Astrocyte of the hippocampus (primary cell): ENCODE results near the gene KPTN.
"Not testable (repeated sequence)": the region's sequence is repeated elsewhere in the genome, so short reads cannot be mapped to it uniquely, and the experiment has no call there.

ENCODE experiments used
- DNase-seq: peaks from one replicate; pipeline ENCODE4 v3.0.0; 2011; ENCODE audit warnings: low read depth, low spot score

KPTN gene

DNA sequence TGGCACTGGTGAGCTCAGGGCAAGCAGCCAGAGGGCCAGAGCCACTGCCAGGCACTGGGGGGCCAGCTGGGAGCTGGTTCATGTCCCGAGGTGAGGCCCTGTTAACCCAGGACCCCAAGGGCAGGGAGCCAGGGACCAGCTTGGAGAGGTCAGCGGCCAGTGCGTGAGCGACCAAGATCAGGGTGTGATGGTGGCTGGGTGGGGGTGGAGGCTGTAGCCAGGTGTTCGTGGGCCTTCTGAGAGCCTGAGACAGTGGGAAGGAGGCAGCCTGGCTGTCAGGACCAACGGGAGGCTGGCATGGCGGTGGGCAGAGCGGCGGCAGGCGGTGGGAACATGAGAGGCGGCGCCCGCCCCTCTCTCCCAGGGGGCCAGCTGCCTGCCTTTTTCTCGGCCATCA, 8.1 kb upstream of the KPTN start:
- DNase-seq = no peak

DNA sequence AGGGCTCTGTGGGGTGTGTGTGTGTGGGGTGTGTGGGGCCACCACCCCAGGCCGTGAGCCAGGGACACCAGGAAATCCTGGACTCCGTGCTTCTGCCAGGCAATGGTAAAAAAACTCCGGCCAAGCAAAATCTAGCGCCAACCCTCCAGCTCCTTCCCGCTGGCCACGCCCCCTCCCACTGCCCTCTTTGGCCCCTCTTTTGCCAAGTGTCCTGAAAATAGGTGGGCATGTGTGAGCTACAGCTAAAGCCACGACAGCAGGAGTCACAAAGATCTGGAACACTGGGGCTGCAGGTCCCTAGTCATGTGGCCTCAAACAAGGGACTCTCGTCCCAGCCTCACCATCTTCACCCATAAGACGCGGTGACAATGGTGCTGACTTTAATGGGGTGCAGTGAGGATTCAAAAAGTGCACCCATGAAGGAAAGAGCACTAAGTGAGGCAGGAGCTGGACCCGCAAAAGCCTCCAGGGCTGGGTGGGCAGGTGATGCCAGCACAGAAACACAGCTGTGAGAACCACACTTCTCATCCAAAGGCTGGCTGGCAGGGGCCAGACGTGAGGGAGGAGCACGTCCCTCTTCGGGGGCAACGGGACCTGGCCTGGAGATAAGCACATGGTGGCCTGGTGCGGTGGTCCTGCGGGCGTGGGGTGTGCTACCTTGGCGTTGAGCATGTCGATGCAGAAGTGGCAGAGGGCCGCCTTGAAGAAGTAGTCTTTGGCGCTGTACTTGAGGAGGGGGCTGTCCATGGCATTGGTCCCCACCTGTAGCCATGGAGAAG, 7.5 kb upstream of the KPTN start:
- no peak for DNase-seq

DNA sequence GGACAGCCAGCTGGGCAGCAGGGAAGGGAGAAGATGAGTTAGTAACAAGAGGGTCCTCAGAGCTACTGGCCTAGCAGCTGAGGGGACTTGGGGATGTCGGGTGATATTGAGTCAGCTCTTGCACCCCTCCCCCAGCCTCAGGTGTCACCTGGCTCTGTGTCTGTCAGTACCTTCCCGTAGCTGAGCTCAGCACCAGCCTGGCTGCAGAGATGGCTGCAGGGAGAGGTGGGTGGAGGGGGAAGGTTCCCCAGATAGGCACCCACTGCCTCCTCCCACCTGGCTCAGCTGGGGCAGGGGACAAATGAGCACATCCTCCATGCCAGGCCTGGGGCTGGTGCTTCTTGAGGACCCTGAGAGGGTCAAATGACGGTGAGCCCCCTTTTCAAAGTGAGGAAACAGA, 6.8 kb upstream of the KPTN start:
- DNase-seq = no peak

DNA sequence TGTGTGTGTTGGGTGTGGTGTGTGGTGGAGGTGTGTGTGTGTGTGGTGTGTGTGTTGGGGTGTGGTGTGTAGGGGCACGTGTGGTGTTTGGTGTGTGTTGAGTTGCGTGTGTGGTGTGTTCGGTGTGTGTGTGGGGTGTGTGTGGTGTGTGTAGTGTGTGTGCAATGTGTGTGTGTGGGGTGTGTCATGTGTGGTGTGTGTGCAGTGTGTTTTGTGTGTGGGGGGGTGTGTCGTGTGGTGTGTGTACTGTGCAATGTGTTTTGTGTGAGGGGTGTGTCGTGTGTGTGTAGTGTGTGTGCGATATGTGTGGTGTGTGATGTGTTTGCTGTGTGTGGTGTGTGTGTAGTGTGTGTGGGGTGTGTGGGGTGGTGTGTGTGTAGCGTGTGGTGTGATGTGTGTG, 6.0 kb upstream of the KPTN start:
- no peak for DNase-seq

DNA sequence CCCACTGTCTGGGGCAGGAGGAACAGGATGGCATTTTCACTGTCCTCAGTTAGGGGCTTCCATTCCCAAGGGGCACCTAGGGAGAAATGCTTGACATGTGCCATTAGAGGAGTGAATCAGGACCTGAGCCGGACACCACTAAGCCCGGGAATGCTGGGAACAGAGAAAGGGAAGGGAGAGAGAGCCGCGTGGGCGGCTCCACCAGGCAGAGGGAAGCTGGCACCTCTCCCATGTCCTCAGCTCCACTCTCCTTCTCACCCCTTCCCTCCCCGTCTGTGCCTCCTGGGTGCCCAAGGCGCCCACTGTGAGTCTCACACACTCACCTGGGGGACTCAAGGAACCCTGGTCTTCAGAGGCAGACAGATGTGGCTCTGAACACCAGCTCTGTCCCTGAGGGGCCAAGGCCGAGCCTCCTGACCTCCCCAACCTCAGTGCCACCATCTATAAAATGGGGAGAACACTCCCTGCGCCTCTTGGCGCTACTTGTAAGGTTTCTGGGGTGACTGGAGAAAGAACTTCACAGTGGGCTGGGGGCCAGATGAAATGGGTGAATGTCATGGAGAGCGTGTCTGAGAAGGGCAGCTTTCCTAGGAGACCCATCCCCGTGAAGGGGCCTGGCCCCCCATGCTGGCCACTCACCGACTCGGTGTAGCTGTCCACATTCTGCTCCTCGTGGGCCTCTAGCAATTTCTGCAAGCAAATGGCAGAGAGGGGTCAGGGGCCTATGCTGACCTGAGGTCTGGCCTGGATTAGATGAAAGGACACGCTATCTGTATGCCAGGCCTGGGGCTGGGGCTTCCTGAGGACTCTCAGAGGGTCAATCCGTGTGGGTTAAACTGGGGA, 5.3 kb upstream of the KPTN start:
- DNase-seq = no peak

DNA sequence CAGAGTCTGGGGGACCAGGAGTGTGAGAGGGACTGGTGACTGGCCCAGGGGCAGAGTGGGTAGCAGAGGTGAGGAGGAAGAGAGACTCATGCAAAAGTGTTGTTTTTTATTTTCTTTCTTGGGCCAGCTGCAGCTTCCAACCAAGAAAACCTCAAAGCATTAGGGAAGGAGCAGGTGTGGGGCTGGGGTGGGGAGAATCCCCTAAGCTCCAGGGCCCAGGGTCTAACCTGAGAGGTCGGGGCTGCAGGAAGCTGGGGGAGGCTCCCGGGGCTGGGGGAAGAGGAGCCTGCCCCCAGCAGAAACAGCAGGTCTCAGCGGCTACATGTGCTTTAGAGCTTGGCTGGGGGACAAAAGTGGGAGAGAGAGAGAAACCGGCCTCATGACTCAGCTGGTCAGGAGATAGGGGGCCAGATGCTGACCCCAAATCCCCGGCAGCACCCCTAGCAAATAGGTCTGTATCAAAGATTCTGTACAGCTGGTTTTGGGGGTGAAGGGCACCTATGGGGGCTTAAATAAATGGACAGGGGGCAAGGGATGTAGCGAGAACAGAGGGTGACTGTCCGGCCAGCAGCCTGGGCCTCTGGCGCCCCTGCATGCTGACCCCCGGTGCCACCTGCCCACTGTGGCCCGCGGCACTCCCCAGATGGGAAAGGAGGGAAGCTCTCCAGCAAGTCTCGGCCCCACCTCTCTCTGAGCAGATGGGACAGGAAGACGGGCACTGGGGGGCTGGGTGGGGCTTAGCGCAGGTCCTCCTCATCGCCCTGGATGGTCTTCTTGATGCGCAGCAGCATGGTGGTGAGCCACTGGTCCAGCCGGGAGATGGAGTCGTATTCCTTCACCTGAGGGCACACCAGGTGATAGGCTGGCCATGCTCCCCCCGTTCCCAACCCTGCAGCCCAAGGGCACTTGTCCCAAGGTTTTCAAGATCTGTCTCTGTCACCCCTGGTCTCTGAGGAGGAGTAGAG, 3.8 kb upstream of the KPTN start:
- DNase-seq = no peak

DNA sequence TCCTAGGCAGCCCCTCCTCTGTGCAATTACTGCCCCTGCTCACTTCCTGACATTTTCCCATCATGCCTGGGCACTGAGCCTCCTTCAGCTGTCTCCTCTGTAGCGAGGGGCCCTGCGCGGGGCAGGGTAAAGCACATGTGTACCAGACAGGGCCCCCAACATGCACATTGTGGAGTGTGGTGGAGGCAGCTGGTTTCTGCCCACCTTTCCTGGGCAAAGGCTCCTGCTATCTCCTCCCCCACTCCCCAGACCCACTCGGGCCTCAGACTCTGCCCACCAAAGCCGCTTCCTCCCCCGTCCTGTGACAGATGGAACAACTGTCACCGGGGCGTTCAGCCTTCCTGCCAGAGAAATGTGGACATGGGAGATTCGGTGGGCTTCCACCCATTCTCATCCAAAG, 2.9 kb upstream of the KPTN start:
- DNase-seq = no peak

DNA sequence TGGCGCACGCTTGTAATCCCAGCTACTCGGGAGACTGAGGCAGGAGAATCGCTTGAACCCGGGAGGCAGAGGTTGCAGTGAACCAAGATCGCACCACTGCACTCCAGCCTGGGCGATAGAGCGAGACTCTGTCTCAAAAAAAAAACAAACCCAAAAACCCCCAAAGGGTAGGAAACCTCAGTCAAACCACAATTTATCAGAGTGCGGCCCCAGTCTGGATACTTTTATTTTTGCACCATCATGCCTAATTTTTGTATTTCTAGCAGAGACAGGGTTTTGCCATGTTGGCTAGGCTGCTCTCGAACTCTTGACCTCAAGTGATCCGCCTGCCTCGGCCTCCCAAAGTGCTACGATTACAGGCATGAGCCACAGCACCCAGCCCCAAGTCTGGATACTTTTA, 2.2 kb upstream of the KPTN start:
- DNase-seq = not testable (repeated sequence)

DNA sequence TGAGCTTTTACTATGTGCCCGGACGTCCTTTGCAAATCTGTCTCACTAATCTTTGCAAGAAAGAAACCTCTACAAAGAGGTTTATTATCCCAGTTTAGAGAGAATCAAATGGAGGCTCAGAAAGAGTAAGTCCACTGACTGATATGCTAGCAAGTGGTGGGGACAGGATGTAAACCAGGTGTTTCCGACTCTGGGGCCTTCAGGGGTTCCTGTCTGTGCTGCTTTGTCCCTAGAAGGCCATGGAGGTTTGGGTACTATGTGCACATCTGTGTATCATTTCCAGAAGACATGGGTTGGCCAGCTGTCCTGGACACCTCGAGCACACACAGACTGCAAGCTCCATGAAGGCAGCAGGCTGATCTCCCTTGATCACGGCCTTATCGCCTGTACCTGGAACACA, 1.2 kb upstream of the KPTN start:
- no peak for DNase-seq

DNA sequence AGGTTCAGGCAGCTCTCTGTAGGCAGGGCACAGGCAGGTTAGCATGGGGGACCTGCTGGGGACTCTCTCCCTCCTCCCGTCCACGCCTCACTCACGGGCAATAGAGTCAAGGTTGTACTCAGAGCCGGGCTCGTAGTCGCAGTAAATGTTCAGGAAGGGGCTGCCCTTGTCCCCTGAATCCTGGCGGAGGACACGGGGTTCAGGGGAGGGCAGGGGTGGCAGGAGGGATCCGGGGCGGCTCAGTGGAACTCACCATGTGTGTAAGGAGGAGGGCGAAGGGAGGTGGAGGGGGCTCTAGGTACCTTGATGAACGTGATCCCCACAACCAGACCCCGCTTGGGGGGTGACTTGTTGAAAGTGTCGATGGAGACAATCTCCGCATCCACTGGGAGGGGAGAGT, 819 bp downstream of the KPTN start:
- DNase-seq = no peak

DNA sequence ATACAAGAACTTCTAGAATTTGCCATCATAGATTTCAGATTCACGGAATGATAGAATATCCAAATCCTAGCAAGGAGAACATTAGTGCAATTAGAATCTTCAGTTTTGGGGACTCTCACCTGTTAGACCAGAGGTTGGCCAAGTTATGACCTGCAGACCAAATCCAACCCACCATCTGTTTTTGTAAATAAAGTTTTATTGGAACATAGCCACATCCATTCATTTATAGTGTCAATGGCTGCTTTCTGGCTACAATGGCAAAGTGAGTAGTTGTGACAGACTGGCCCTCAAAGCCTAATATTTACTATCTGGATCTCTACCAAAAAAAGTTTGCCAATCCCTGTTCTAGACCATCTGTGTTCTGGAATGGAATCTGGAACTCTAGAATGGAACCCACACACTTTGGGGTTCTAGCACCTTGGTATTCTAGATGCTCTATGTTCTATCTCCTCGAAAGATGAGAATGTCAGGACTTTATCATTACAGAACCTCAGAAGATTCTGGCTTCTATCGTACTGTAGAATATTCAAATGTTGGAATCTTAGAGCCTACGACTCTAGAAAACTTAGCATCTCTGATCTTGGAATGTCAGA, 2.5 kb downstream of the KPTN start:
- DNase-seq = no peak

DNA sequence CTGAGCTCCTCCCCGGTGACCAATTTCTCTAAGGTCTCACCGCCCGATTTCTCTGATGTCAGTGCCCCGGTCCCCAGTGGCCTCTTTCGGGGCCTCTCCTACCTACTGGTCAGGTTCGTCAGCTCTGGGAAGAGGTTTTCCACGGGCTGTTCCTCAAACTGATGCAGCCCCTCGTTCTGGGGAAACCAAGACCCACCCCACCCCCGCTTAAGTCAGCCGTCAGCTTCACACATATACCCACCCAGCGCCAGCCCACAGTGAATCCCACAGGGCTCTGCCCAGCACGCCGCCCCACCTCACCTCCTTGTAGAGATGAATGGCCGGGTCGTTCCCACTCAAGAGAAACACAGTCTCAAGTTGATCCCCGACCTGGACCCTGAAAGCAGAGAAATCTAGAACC, 3.4 kb downstream of the KPTN start:
- no peak for DNase-seq

DNA sequence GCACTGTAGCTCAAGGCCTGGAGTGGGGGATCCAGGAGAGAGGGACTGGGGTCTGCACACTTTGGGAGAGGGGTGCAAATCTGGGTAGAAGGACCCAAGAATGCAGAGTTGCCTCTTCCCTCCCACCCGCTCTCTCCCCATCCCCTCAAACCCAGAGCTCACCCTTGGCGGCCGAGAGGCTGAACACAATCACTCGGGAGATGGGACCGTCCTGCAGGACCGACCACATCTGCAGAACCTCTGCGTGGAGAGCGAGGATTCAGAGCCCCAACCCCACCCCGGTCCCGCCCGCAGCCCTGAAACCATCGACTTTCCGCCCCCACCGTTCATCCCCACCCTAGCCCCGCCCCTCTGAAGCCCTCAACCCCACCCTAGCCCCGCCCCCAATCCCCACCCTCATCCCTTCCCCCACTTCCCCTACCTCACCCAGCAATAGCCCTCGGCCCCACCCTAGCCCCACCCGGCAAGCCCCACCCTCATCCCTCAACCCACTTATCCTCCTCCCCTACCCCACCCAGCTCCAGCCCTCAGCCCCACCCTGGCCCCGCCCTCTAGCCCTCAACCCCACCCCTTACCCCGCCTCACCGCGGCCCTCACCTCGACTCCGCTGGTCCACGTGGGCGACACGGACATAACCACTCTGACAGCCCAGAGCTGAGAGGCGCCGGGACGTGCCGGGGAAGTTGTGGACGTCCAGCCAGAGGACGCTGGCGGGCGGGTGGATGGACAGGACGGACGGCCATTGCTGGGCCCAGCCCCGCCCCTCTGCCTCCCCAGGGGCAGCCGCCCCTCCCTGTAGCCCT, 4.1 kb downstream of the KPTN start:
- peak; percentile 32 for DNase-seq

DNA sequence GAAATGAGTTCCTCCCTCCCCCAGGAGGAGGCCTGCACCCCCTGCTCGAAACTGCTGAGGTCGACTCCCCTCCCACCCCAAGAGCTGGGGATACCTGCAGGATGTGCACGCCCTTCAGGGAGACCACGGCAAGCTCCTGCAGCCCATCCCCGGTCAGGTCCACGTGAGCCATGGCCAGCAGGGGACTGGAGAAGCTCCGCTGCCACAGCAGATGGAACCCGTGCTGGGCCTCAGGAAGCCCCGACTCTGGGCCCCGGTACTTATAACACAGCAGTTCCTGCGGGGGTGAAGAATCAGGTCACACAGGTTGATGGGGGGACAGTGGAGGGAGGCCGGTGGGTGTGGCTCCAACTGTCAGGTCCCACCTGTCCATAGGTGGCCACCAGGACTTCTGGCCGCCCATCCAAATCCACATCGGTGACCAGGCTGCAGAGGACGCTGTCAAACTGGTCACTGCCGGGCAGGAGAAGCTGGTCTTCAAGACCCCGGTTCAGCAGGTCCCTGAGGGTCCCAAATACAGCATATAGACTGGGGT, 7.5 kb downstream of the KPTN start:
- DNase-seq = no peak

DNA sequence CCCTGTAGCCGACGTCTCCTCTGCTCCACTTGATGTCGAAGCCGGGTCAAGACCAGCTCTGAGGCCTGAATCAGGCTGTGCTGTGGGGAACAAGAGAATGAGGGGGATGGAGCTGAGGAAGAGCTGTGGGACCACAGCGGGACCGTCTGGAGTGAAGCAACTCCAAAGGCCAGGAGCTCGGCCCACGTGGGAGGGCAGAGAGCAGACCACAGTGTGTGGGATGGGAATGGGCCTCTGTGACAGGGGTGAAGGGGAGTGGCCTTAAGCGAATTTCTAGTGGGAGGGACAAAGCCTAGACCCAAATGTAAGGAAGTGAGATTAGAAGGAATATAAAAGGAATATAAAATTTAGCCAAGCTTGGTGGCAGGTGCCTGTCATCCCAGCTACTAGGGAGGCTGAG, 8.6 kb downstream of the KPTN start:
- no peak for DNase-seq

DNA sequence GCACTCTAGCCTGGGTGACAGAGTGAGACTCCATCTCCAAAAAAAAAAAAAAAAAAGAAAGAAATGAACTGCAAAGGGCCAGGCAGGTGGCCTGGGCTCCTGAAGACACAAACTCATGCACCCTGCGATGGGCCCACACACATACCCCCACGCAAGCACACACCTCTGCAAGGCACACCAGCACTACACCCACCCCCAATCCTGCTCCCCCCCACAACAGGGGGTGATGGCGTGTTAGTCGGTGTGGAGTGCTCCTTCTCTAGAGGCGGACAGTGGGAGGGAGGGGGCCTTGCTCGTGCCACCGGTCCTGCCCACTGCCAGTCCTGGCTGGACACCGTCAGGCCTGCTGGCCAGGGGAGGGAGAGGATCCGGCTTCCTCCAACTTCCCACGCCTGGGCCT, 10.7 kb downstream of the KPTN start:
- DNase-seq = no peak

DNA sequence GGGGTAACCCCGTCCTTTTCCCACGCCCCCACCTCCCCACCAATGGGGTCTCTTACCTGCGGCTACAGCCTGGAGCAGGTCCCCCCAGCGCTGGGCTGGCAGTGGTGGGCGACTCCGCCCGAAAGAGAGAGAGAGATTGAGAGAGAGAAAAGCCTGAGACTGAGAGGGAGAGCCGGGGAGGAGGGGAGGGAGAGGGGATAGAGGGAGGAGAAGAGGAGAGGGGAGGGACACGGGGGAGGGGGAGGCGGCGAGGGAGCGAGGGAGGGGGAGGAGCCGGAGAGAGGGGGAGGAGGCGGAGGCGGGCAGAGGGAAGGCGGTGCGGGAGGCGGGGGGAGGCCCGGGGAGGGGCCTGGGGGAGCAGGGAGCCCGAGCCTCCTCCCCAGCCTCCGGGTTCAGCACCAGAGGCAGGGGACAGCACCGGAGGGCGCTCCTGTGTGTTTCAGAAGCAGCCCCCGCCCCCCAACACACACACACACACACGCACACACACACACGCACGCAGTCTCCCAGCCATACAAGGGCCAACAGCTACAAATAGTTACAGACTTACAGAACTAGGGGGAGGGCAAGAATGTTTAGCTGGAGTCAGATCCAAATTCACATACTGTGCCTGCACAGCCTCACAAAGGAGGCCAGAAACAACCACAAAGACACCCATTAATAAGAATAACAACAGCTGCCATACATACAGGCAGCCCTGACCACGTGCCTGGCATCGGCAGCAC, 12.1 kb downstream of the KPTN start, which contains the start of gene SLC8A2:
TSS of gene SLC8A2 (minus strand) at position 161 of the 725 bp plus-strand sequence. CDS start 5,490 bp downstream, outside the sequence.
- DNase-seq = peak; percentile 93

DNA sequence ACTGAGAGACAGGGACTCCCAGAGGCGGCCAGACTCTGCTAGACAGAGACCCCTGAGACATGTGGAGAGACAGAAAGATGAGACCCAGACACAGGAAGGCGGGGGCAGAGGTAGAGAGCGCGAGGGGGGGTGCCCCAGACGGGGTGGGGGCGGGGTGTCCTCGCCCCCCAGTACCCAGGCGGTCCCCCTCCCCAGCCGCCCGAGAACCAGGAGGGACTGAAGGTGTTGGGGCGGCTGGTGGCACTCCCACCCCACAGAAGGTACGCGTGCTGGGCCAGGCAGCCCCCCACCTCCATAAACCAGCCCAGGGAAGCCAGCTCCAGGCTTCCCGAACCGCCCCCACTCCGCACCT, 12.7 kb downstream of the KPTN start:
- no peak for DNase-seq

DNA sequence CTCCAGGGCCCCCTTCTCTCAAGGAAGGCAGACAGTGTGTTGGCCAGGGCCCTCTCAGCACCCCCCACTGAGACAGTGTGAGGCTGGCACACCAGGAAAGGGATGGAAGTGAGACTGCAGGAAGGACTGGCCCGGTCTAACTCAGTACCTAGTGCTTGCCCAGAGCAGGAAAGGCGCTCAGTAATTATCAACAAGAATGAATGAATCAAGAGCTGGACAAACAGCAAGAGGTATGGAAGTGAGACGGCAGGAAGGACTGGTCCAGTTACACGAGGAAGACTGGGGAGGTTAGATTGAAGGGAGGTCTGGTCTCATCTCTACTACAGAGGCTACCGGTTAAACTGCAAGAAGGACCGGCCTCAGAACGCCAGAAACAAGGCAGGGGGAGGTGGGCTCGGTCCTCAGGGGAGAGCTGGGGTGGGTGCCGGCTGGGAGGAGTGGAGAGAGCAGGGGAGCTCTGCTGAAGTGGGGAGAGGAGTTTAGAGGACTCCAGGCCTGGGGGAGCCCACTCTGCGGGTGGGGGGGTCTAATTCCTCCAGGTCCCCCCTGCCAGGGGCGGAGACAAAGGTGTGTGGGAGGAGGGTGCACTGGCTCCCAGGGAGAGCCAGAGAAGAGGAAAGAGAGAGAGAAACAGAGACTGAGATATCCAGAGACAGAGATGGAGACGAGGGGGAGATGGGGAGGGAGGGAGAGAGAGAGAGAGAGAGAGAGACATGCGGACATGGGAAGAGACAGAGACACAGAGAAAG, 13.4 kb downstream of the KPTN start:
- no peak for DNase-seq
